GM19239 (cell line): Measurements from ENCODE around the gene AOAH.
"Not testable (repeated sequence)": the region's sequence is repeated elsewhere in the genome, so short reads cannot be mapped to it uniquely, and the experiment has no call there.

ENCODE experiments used
- DNase-seq: peaks from one replicate; pipeline ENCODE4 v3.0.0; 2011; ENCODE audit warnings: low spot score; ENCODE audit not compliant: insufficient read length
- FAIRE-seq: peaks from 2 replicates; lab custom pipeline; 2011; peaks lifted over from hg19 to GRCh38; lab: Jason Lieb, UNC

The AOAH gene

GRCh38 chr7:36661135-36661840 is 63.0 kb downstream of the AOAH start:
- FAIRE-seq: no peak

GRCh38 chr7:36659638-36660341 is 64.5 kb downstream of the AOAH start:
- DNase-seq: no peak
- FAIRE-seq: no peak

More at GRCh38 chr7:36661135-36661840, 63.0 kb downstream of the AOAH start:
- DNase-seq: no peak

- FAIRE-seq: no peak
These were observed 65.2 kb downstream of the AOAH start for GRCh38 chr7:36659172-36659516.

GRCh38 chr7:36658335-36659171 is 65.7 kb downstream of the AOAH start:
- DNase-seq (no peak), FAIRE-seq (no peak)

More at GRCh38 chr7:36659172-36659516, 65.2 kb downstream of the AOAH start:
- DNase-seq: no peak

GRCh38 chr7:36657036-36657660 is 67.1 kb downstream of the AOAH start:
- DNase-seq: no peak

GRCh38 chr7:36654436-36654835 is 69.9 kb downstream of the AOAH start:
- FAIRE-seq (no peak), DNase-seq (no peak)

More at GRCh38 chr7:36657036-36657660, 67.1 kb downstream of the AOAH start:
- no peak for FAIRE-seq

- FAIRE-seq: no peak
These were observed 70.5 kb downstream of the AOAH start for GRCh38 chr7:36653663-36654355.

GRCh38 chr7:36653008-36653662 is 71.2 kb downstream of the AOAH start:
- FAIRE-seq: no peak

More at GRCh38 chr7:36653663-36654355, 70.5 kb downstream of the AOAH start:
- no peak for DNase-seq

GRCh38 chr7:36652431-36652830 is 71.9 kb downstream of the AOAH start:
- no peak for DNase-seq
- FAIRE-seq: no peak

More at GRCh38 chr7:36653008-36653662, 71.2 kb downstream of the AOAH start:
- no peak for DNase-seq

GRCh38 chr7:36651404-36651803 is 72.9 kb downstream of the AOAH start:
- FAIRE-seq (no peak), DNase-seq (no peak)

GRCh38 chr7:36650766-36651312 is 73.5 kb downstream of the AOAH start:
- FAIRE-seq (no peak), DNase-seq (no peak)

GRCh38 chr7:36650320-36650719 is 74.0 kb downstream of the AOAH start:
- no peak for FAIRE-seq
- no peak for DNase-seq

- DNase-seq, FAIRE-seq: not testable (repeated sequence)
These were observed 75.0 kb downstream of the AOAH start for GRCh38 chr7:36649319-36649718.

- DNase-seq: no peak
These were observed 75.9 kb downstream of the AOAH start for GRCh38 chr7:36648441-36648840.

GRCh38 chr7:36644625-36645422 is 79.5 kb downstream of the AOAH start:
- FAIRE-seq: no peak
- no peak for DNase-seq

More at GRCh38 chr7:36648441-36648840, 75.9 kb downstream of the AOAH start:
- no peak for FAIRE-seq

GRCh38 chr7:36642414-36642813 is 81.9 kb downstream of the AOAH start:
- no peak for DNase-seq
- no peak for FAIRE-seq

- FAIRE-seq (no peak), DNase-seq (no peak)
These were observed 82.3 kb downstream of the AOAH start for GRCh38 chr7:36642010-36642409.

- DNase-seq: no peak
- FAIRE-seq: no peak
These were observed 83.6 kb downstream of the AOAH start for GRCh38 chr7:36640682-36641081.
